ENCODE data around the gene FBRS. TPM values are rescaled to one million over a fixed set of nuclear protein-coding genes. Genes with fewer than 3 reads are reported as not detected.

Gene FBRS
- total and polyA plus RNA-seq, 2 of the 13 experiments (the other 11 are each of a cell fraction or from before 2014, with no cell fraction given) = 13.7 to 16.2 TPM

DNA sequence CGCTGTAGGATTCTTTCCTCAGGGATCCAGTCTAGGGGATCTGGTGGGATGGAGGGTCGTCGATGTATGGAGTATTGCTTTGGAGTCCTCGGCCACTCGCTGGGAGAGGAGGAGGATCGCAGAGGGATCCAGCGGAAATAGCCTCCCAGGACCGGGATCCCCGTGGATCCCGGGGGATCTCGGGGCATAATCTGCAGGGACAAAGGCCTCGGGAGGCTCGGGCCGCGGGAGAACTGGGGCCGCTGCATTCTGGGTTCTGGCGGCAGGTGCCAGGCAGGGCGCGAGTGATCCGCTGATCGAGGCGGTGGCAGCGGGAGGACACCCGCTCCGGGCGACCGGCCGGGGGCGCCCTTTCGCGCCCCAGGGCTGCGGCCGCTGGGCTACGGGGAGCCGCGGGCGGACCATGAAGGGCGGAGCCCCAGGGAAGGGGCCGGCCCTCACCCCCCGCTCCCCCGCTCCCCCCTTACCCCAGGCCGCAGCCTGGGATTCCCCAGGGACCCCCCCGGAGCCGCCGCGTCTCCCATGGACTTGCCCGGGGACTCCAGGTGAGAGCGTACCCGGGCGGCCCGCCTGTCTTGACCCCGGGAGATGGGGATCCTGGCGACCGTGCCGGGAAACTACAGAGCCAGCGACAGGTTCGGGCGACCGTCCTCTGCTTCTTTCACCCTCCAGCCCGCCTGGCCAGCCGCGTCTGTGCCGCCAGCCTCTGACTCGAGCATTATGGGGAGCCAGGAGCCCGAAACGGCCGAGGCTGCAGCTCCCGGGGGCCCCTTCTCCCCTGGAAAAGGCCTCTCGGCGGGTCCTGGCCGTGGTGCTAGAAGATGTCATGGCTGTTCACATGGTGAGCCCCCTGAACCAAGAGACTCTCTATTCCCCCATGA lies 6.9 kb upstream of the FBRS start (continued):
- TF ChIP-seq, protein P1, sequence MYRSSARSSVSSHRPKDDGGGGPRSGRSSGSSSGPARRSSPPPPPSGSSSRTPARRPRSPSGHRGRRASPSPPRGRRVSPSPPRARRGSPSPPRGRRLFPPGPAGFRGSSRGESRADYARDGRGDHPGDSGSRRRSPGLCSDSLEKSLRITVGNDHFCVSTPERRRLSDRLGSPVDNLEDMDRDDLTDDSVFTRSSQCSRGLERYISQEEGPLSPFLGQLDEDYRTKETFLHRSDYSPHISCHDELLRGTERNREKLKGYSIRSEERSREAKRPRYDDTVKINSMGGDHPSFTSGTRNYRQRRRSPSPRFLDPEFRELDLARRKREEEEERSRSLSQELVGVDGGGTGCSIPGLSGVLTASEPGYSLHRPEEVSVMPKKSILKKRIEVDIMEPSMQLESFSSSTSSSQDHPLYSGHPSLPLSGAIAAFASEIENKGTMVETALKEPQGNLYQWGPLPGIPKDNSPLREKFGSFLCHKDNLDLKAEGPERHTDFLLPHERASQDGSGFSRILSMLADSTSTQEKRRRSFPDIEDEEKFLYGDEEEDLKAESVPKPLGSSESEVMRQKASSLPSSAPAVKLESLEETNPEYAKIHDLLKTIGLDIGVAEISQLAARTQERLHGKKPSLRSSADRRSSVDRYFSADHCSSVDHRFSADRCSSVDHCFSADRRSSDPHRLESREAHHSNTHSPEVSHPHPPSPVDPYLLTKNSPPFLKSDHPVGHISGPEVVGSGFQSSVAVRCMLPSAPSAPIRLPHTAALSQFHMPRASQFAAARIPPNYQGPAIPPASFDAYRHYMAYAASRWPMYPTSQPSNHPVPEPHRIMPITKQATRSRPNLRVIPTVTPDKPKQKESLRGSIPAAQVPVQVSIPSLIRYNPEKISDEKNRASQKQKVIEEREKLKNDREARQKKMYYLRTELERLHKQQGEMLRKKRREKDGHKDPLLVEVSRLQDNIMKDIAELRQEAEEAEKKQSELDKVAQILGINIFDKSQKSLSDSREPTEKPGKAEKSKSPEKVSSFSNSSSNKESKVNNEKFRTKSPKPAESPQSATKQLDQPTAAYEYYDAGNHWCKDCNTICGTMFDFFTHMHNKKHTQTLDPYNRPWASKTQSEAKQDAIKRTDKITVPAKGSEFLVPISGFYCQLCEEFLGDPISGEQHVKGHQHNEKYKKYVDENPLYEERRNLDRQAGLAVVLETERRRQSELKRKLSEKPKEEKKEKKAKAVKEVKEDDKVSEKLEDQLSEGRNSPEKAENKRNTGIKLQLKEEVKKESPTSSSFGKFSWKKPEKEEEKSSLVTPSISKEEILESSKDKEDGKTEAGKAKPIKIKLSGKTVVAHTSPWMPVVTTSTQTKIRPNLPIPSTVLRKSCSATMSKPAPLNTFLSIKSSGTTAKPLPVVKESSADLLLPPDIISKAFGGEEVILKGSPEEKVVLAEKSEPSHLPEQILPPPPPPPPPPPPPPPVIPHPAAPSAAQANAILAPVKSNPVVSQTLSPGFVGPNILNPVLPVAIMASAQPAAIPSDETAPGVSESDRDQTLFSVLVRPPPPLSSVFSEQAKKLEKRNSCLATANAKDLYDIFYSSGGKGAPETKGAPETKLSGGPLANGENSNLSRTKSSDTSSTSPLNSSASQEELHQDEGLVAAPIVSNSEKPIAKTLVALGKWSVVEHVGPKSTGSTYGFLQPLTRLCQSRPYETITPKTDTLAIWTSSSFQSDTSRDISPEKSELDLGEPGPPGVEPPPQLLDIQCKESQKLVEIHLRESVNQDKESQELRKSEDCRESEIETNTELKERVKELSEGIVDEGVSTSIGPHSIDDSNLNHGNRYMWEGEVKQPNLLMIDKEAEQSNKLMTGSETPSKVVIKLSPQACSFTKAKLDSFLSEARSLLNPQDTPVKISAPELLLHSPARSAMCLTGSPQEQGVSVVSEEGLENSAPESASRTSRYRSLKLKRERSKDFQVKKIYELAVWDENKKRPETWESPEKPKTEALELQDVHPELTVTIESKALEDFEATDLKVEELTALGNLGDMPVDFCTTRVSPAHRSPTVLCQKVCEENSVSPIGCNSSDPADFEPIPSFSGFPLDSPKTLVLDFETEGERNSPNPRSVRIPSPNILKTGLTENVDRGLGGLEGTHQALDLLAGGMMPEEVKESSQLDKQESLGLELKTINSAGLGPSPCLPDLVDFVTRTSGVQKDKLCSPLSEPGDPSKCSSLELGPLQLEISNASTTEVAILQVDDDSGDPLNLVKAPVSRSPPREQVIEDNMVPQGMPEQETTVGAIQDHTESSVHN (CRISPR knock-in tag; IDR thresholded peaks at IDR 0.05) = peak; percentile 37; the same call in 1 of the 2 replicates
- TF ChIP-seq ZNF292 (CRISPR knock-in tag; IDR thresholded peaks at IDR 0.05; ENCODE audit: borderline replicate concordance, low read depth) (no peak), KMT2A (CRISPR knock-in tag; IDR thresholded peaks at IDR 0.05) (peak; percentile 74; the same call in 1 of the 2 replicates), REL (CRISPR knock-in tag; conservative IDR thresholded peaks at IDR 0.05) (no peak), ZBTB3 (CRISPR knock-in tag; IDR thresholded peaks at IDR 0.05; ENCODE audit: borderline replicate concordance, low read depth) (peak; percentile 28; the same call in 1 of the 2 replicates), NCOA1 (CRISPR knock-in tag; IDR thresholded peaks at IDR 0.05) (peak; percentile 12; the same call in 1 of the 2 replicates)
- TF ChIP-seq, protein P2, sequence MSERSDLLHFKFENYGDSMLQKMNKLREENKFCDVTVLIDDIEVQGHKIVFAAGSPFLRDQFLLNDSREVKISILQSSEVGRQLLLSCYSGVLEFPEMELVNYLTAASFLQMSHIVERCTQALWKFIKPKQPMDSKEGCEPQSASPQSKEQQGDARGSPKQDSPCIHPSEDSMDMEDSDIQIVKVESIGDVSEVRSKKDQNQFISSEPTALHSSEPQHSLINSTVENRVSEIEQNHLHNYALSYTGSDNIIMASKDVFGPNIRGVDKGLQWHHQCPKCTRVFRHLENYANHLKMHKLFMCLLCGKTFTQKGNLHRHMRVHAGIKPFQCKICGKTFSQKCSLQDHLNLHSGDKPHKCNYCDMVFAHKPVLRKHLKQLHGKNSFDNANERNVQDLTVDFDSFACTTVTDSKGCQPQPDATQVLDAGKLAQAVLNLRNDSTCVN (CRISPR knock-in tag; IDR thresholded peaks at IDR 0.05; ENCODE audit: borderline replicate concordance) = peak; percentile 18; the same call in 1 of the 2 replicates
- TF ChIP-seq, protein P3, sequence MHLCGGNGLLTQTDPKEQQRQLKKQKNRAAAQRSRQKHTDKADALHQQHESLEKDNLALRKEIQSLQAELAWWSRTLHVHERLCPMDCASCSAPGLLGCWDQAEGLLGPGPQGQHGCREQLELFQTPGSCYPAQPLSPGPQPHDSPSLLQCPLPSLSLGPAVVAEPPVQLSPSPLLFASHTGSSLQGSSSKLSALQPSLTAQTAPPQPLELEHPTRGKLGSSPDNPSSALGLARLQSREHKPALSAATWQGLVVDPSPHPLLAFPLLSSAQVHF (CRISPR knock-in tag; IDR thresholded peaks at IDR 0.05) = no peak
- TF ChIP-seq, protein P4, sequence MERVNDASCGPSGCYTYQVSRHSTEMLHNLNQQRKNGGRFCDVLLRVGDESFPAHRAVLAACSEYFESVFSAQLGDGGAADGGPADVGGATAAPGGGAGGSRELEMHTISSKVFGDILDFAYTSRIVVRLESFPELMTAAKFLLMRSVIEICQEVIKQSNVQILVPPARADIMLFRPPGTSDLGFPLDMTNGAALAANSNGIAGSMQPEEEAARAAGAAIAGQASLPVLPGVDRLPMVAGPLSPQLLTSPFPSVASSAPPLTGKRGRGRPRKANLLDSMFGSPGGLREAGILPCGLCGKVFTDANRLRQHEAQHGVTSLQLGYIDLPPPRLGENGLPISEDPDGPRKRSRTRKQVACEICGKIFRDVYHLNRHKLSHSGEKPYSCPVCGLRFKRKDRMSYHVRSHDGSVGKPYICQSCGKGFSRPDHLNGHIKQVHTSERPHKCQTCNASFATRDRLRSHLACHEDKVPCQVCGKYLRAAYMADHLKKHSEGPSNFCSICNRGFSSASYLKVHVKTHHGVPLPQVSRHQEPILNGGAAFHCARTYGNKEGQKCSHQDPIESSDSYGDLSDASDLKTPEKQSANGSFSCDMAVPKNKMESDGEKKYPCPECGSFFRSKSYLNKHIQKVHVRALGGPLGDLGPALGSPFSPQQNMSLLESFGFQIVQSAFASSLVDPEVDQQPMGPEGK (CRISPR knock-in tag; IDR thresholded peaks at IDR 0.05) = peak; percentile 44
- TF ChIP-seq, protein P5, sequence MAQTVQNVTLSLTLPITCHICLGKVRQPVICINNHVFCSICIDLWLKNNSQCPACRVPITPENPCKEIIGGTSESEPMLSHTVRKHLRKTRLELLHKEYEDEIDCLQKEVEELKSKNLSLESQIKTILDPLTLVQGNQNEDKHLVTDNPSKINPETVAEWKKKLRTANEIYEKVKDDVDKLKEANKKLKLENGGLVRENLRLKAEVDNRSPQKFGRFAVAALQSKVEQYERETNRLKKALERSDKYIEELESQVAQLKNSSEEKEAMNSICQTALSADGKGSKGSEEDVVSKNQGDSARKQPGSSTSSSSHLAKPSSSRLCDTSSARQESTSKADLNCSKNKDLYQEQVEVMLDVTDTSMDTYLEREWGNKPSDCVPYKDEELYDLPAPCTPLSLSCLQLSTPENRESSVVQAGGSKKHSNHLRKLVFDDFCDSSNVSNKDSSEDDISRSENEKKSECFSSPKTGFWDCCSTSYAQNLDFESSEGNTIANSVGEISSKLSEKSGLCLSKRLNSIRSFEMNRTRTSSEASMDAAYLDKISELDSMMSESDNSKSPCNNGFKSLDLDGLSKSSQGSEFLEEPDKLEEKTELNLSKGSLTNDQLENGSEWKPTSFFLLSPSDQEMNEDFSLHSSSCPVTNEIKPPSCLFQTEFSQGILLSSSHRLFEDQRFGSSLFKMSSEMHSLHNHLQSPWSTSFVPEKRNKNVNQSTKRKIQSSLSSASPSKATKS (CRISPR knock-in tag; IDR thresholded peaks at IDR 0.05) = no peak
